ENCODE data around the gene STK39.

- TF ChIP-seq EZH2 (IDR thresholded peaks at IDR 0.05; ENCODE audit: insufficient read depth, poor library complexity, severe bottlenecking) (no peak), EZH2phosphoT487 (IDR thresholded peaks at IDR 0.05; ENCODE audit: insufficient read depth, low read depth) (no peak)
These were observed 17.0 kb downstream of the STK39 start for GRCh38 chr2:168230389-168230788.

Data from GM23248 (cell line).